HCT116 (cell line): Measurements from ENCODE around the gene SLC6A6.

Experiments used
- CTCF ChIP-seq, 3 experiments: fragments of 200-600 bp in 1 of 3; sonication (generic) in 1 of 3; IDR thresholded peaks in 2 of 3; conservative IDR thresholded peaks in 1 of 3; 2 replicates each; pipeline ENCODE4 v1.5.1; 2012 to 2017; ENCODE audit warnings: low read depth in 2 of 3, low read length in 2 of 3, antibody characterized with exemption in 1 of 3, borderline replicate concordance in 1 of 3, control low read depth in 1 of 3, mild to moderate bottlenecking in 1 of 3, mixed read lengths in 1 of 3, mixed run types in 1 of 3, moderate library complexity in 1 of 3; ENCODE audit not compliant: insufficient read depth in 1 of 3
- EZH2 ChIP-seq: fragments of 200-600 bp; sonication (generic); IDR thresholded peaks from 2 replicates; pipeline ENCODE4 v1.6.1; 2017; ENCODE audit warnings: antibody characterized with exemption, mixed run types
- EZH2phosphoT487 ChIP-seq: fragments of 200-600 bp; IDR thresholded peaks from 2 replicates; pipeline ENCODE4 v1.6.1; 2018; ENCODE audit warnings: antibody characterized with exemption, borderline replicate concordance
- FOSL1 ChIP-seq: IDR thresholded peaks from 2 replicates; pipeline ENCODE4 v1.6.1; 2012; ENCODE audit warnings: low read depth
- POLR2A ChIP-seq: IDR thresholded peaks from 2 replicates; pipeline ENCODE4 v1.7.0; 2011; ENCODE audit warnings: borderline replicate concordance; ENCODE audit not compliant: insufficient read depth, insufficient read length; ENCODE audit errors: extremely low read depth
- RAD21 ChIP-seq: IDR thresholded peaks from 2 replicates; pipeline ENCODE4 v1.6.1; 2012; ENCODE audit warnings: low read depth, mild to moderate bottlenecking
- ZFX ChIP-seq: fragments of 450-650 bp; IDR thresholded peaks from 2 replicates; pipeline ENCODE4 v1.6.1; 2017
- ZNF274 ChIP-seq: fragments of 200-500 bp; sonication (Bioruptor generic); IDR thresholded peaks from 2 replicates; pipeline ENCODE4 v1.6.1; 2014; ENCODE audit warnings: mild to moderate bottlenecking, low read depth, low read length, inconsistent platforms

GRCh38 chr3:14433106-14433505, 30.7 kb downstream of the SLC6A6 start:
- TF ChIP-seq POLR2A, result no peak
- TF ChIP-seq ZFX, result no peak
- no peak for TF ChIP-seq RAD21
- no peak for TF ChIP-seq EZH2phosphoT487
- no peak for TF ChIP-seq FOSL1
- TF ChIP-seq CTCF (IDR thresholded peaks at IDR 0.05 in 2 of 3, conservative IDR thresholded peaks at IDR 0.05 in 1 of 3; ENCODE audit: borderline replicate concordance in 1 of 3, insufficient read depth in 1 of 3, low read depth in 2 of 3, low read length in 2 of 3), result no peak
- no peak for TF ChIP-seq ZNF274
- TF ChIP-seq EZH2, result no peak
